ENCODE data around the gene VAPA.

The VAPA gene, protein sequence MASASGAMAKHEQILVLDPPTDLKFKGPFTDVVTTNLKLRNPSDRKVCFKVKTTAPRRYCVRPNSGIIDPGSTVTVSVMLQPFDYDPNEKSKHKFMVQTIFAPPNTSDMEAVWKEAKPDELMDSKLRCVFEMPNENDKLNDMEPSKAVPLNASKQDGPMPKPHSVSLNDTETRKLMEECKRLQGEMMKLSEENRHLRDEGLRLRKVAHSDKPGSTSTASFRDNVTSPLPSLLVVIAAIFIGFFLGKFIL

DNA sequence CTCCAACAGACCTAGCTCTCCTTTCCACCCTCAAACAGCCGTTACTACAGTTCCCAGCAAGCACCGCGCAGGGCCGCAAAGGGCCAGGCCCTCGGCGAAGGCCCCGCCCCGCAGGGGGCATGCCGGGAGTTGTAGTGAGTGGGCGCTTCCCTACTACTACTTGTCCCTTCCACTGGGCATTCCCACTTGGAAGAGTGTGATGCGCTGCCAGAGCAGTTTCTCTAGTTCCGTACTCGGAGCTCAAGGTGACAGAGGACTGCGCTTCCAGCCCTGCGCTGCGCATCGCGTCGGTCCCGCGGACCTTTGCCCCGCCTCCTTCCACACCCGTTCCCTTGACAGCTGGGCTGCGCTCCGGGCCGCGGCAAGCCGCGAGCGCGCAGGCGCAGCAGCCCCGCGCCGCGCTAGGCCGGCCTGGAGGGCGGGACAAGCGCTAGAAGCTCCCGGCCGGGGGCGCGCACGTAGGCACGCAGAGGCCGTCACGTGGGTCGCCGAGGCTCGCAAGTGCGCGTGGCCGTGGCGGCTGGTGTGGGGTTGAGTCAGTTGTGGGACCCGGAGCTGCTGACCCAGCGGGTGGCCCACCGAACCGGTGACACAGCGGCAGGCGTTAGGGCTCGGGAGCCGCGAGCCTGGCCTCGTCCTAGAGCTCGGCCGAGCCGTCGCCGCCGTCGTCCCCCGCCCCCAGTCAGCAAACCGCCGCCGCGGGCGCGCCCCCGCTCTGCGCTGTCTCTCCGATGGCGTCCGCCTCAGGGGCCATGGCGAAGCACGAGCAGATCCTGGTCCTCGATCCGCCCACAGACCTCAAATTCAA is at the start of gene VAPA:
VAPA (plus strand) TSS at position 491 of the 808 bp plus-strand sequence; CDS start at position 732, 241 bp downstream.
- peak; percentile 98 for DNase-seq (ENCODE audit: low spot score)

DNA sequence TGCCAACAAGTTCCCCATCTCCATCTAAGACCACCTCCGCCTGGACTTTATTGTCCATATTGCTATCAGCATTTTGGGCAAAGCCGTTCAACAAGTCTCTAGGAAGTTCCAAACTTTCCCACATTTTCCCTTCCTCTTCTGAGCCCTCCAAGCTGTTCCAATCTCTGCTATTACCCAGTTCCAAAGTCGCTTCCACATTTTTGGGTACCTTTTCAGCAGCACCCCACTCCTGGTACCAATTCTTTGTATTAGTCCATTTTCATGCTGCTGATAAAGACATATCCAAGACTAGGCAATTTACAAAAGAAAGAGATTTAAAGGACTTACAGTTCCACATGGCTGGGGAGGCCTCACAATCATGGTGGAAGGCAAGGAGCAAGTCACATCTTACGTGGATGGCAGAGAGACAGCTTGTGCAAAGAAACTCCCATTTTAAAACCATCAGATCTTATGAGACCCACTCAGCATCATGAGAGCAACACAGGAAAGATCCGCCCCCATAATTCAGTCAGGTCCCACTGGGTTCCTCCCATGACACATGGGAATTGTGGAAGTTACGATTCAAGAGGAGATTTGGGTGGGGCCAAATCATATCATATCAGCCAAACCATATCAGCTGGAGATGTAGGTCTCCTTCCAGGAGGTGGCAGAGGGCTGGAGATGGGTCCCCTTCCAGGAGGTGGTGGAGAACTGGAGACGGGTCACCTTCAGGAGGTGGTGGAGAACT is 47.9 kb upstream of the VAPA start:
- DNase-seq (ENCODE audit: low spot score), result no peak

DNA sequence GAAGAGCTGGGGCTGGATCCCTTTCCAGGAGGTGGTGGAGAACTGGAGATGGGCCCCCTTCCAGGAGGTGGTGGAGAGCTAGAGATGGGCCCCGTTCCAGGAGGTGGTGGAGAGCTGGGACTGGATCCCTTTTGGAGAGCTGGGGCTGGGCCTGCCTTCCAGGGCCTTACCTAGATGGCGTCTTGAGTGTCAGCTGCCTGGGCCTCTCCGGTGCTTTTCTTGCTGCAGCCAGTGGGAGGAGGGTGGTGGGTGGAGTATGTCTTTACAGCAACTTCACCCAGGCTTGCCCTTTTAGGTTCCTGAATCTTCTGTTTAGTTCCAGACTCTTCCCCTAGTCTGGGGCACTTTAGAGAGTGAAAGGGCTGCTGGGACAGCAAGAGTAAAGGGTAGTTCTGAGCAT is 47.2 kb upstream of the VAPA start:
- no peak for DNase-seq (ENCODE audit: low spot score)

DNA sequence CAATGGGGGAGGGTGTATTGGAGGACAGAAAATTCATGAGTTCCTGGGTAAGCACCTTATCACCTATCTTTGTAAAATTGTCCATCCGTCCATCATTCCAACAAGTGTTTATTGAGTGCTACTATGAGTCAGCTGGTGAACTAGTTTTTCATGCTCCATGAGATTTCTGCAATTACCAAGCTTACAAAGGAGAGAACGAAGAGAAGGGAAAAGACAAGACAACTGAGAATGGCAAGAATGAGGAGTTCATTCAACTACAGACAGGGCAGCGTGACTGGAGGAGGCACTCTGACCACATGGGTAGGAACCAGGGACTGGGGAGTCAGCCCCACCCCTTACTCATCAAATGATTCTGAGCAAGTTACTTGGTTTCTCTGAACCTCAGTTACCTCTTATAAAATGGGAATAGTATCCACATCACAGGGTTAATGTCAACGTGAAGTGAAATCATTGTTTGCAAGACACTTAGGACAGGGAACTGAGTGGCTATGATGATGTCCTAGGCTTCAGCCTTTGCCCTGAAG is 46.7 kb upstream of the VAPA start:
- DNase-seq (ENCODE audit: low spot score), result no peak

DNA sequence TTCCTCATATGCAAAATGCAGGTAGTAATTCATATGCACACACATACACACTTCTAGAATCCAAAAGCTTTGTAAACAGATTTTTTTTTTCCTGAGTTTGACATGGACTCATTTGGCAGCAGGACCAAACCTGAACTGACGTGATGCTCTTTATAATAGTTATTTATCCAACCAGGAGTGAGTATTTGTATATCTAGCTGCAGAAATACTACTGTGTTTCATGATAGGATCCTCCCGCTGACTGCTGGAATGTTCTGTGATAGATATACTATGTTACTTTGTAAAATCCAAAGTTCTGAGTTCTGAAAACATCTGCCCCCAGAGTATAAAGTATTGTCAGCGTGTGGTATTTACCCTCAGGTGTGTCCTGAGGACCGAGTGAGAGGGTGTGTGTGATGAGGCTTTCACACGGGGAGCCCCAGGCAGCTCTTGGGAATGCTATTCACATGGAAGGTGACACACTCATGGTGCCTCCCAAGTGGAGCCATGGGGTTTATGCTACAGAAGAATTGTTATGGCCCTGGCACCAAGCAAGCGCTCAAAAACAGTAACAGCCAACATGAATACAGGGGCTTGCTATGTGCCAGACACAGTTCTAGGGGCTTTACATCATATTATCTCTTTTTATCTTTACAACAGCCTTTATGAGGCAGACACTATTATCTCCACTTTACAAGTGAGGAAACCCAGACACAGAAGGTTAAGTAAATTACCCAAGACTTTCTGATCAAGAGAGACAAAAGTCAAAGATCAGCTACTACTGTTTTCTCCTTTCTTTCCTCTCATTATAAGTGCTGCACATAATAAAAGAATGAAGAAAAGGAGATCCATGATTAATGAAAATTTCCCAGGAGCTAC is 44.7 kb upstream of the VAPA start:
- DNase-seq (ENCODE audit: low spot score), result no peak

DNA sequence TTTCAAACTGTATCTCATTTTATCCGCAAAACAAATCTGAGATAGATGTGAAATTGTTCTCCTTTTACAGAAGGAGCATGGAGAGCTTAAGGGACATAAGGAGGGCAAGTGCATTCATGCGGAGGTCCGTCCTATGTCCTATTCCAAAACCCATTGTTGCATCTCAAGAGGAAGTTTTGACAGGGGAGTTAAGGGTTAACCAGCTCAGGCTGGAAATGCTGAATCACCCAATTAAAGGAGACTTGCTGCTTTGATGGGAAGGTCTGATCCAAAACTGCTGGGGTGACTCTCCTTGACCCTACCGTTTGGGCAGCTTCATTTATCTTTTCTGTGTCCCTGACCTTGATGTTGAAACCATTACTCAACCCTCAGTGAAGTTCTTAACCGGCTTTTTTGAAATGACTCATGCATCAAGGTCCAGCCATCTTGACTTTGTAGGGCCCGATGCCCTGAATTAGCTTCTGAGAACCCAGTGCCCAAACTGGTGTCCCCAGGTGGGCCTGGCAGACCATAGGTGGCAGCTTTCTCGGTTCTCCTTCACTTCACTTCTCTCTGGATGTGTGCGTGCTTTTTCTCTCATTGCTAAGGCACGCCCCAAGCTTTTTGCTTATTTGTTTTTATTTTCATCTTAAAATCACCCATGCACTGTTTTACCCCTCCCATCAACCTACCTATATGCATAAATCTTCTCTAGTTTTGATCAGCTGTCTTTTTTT is 43.9 kb upstream of the VAPA start:
- DNase-seq (ENCODE audit: low spot score), result no peak

DNA sequence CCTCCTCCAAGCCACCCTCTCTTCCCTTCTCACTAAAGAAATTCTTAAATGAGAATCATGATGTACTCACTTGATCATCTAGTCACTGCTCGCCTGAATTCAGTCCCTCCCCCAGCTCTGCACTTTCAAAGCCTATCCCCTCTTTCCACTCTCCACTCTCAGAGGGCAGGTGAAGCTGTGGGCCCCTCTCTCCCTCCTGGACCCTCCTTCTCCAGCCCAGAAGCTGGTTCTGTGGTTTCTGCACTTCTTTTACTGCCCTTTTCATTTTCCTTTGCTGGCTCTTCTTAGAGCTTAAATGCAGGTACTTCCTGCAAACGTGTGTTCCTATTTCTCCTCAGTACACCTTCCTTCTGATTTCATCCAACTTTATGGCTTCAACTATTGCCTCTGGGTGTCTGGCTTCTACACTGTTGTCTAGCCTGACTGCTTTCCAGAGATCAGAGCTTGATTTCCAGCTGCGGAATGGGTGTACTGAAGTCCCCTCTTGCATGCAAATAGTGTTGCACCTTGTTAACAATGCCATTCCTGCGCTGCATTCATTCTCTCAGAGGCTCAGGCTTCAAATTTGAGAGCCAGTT is 43.3 kb upstream of the VAPA start:
- no peak for DNase-seq (ENCODE audit: low spot score)

DNA sequence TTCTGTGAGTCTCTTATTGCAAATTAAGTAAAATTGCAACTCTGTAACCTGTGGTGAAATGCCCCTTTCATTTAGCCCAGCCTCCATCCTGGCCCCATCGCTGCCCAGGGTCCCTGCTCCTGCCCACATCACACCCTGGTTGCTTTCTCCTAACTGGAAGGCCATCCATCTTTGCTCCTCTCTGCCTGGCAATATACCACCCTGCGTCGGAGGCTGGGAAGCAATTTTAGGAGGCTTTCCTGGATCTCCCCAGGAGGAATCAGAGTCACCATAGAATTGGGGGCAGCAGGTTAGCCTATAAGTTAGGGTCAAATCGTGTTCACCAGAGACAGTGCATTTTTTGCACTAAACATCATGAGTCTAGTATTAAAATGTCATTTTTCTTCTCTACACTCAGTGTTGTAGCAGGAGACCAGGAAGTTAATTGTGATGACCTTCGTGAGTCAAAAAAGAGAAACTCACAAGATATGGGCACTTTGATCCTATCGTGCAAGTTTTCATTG is 42.5 kb upstream of the VAPA start:
- DNase-seq (ENCODE audit: low spot score), result no peak

DNA sequence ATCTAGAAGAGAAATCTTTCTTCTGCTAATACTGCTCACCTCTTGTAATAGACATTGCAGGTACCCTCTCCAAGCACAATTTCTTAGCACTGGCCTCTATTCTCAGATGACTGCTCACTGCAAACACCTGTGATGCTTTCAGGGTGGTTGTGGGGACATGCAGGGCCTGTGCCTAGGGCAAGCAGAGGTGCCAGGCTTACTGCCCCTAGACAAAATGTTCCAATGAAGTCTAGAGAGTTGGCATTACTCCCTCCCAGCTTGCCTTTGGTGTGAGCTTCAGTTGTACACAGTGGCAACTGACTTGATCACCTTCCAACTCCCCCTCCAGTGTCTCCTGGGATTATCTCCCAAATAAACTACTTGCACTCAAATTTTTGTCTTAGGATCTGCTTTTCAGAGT is 41.0 kb upstream of the VAPA start:
- DNase-seq (ENCODE audit: low spot score), result no peak

DNA sequence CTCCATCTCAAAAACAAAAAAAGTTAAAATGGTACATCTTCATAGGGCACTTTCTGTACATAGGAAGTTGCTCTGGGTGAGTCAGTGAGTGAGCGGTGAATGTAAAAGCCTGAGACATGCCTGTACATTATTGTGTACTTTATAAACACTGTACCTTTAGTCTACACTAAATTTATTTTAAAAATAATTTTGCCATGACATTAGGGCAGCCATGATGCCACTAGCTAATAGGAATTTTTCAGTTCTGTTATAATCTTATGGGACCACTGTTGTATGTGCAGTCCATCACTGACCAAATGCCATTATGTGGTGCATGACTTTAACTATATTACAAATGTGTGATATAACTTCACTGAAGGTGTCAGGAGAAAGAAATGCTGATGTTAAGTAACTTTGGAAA is 39.1 kb upstream of the VAPA start:
- no peak for DNase-seq (ENCODE audit: low spot score)

DNA sequence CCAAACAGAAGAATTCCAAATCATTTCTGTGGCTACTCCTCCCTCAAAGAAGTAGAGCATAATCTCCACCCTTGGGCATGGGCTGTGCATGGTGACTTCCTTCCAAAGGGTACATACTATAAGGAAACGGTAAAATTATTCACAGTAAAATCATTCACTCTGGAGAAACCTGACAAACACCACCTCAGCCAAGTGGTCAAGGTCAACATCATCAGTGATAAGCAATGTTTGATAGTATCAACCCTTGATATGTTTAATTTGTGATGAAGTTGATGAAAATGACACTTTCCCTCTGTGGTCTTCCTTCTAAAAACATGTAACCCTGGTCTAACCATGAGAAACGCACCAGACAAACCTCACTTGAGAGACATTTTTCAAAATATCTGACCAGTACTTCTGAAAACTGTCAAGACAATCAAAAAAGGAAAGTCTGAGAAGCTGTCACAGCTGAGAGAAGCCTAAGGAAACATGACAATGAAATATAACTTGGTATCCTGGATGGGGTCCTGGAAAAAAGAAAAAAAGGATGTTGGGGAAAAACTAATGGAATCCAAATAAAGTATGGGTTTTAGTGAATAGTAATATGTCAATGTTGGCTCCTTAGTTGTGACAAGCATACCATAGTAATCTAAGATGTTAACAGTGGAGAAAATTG is 37.5 kb upstream of the VAPA start:
- no peak for DNase-seq (ENCODE audit: low spot score)

DNA sequence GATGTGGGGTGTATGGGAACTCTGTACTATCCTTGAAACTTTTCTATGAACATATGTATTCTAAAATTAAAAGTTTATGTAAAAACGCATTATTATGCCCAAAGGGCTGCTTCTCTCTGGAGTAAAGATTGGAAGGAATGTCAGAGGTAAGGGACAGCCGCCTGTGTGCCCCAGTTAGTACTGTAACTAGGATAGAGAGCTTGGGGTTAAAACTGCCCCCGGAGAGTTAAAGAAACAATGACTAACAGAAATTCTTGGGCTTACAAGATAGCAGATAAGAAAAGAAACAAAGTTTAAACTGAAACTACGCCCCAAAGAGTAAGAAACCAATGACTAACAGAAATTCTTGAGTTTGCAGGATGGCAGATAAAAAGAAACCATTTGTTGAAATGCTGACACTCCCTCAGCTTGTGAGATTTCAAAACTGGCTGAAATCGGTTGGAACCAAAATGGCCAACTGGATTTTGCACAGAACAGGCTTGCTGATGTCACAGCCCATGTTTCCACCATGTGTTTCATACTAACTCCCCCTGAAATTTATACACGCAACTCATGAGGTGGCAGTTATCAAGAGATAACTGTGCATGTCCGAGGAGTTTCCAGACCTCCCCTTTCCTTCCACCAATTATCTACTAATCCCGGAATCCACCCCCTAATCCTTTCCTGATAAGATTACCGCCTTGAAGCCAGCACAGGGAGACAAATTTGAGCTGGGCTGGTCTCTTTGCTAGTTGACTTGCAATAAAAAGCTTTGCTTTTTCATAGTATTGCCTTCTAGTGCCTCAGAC is 36.8 kb upstream of the VAPA start:
- no peak for DNase-seq (ENCODE audit: low spot score)

DNA sequence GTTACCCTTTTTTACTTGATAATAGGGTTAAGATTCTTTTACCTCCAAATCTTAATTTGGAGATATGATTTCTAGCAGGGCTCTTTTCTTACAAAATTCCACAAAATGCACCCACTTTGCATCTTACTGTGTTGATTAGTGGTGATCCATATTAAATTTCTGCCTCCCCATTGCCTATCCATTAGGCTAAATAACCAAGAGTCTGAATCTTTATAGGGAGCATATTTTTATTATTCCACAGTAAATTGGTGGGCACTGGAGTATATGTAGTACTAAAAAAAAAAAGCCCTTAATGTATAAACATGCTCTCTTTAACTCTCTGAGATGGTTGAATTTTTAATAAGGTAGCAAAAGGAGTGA is 36.2 kb upstream of the VAPA start:
- no peak for DNase-seq (ENCODE audit: low spot score)

DNA sequence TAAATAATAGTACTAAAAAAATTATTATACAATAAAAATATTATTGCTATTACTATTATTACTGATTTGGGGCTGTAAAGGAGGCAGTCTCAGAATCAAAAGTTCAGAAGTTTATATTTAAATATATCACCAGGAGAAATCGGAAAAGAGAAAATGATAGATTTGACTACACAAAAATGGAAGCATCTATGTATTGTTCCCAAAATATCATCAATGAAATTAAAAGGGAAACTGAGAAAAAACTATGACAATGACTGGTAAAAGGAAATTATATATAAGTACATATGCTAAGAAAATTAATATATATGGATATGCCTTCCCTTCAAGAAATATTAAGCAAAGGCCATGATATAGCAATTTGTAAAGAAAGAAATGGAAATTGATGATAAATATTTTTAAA is 35.7 kb upstream of the VAPA start:
- no peak for DNase-seq (ENCODE audit: low spot score)

DNA sequence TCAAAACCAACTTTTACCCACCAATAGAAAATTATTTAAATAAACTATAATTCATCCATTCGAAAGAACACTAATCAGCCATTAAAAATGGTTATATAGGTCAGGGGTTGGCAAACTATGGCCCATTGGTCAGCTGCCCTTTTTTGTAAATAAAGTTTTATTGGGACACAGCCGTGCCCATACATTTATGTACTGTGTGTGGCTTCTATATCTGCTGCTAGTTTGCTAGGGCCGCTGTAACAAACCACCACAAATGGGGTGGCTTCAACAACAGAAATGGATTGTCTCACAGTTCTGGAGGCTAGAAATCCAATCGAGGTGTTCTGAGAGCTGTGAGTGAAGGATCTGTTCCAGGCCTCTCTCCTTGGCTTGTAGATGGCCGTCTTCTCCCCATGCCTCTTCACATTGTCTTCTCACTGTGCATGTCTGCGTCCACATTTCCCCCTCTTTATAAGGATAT is 35.0 kb upstream of the VAPA start:
- DNase-seq (ENCODE audit: low spot score), result no peak

DNA sequence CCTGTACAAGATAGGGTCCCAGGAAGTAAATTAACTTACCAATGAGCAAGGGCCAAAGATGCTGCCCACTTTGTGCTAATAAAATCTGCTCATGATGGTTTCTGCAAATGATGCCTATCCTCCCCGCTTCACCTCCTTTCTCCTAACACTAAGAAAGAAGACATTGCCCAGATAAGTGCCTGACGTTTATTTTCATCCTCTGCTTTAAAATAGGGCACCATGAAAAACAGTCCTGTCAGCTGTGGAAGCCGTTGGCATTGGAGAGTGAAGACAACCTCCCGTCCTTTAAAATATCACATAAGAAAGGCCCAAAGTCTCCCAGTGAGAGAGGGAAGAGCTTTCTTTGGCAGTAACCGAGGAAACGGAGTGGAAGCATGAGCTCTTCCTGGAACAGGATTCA is 29.7 kb upstream of the VAPA start:
- DNase-seq (ENCODE audit: low spot score), result no peak

DNA sequence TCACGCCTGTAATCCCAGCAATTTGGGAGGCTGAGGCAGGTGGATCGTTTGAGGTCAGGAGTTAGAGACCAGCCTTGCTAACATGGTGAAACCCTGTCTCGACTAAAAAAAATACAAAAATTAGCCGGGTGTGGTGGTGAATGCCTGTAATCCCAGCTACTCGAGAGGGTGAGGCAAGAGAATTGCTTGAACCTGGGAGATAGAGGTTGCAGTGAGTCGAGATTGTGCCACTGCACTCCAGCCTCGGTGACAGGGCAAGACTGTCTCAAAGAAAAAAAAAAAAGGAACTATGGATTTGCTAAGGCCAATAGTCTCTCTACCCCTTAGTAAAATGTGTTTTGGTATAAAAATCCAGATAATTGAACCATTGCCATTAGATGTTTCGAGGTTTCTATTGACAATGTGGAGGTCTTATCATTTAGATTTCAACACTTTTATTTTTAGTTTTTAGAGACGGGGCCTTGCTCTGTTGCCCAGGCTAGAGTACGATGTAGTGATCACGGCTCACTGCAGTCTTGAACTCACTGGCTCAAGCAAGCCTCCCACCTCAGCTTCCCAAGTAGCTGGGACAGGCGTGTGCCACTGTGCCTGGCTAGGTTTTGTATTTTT is 29.2 kb upstream of the VAPA start:
- no peak for DNase-seq (ENCODE audit: low spot score)

DNA sequence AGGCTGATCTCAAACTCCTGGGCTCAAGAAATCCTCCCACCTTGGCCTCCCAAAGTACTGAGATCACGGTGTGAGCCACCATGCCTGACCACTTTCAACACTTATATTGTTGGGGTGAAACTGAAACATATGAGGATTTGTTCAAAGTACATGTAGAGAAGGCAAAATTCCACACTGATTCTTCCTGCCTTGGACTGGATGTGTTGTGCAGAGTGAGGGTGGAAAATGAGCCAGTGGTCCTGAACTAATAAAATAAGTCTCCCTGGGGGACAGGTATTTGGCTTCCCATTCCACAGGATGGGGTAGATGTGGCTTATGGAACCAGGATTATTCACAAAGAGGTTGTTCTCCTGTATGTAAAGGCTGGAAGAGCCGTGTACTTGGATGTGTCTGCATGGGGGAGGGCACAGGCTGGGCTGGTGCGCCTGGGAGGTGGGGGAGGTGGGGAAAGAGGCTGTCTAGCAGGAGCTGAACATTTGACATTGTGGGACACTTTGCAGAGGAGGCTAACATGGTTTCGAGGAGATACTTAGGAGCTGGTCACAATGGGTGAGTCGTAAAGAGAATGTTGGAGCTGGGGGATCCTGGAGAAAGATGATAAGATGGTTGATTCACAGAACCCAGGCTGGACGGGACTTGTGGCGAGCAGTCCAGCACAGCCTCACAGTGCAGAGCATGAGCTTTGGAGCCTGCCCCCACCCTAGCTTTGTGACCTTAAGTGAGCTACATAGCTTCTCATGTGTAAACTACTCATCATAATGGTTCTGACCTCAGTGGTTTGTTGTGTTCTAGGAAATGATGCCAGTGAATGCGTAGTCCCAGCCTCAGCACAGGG is 28.4 kb upstream of the VAPA start, which contains the start of gene TXNDC2:
TXNDC2 (plus strand) TSS at position 804 of the 835 bp plus-strand sequence. CDS start 708 bp downstream, outside the sequence.
- DNase-seq (ENCODE audit: low spot score), result no peak
